DND-41 (cell line): ENCODE measurements around the gene RPL21.
"Not testable (repeated sequence)": the region's sequence is repeated elsewhere in the genome, so short reads cannot be mapped to it uniquely, and the experiment has no call there.

Experiments
- ATAC-seq: fragments of 200-7000 bp; cut with Tn5 transposase; 3 replicates; pipeline ENCODE4 v1.9.1; 2021; ENCODE audit warnings: low read depth; ENCODE audit not compliant: insufficient read depth
- DNase-seq: peaks from one replicate; pipeline ENCODE4 v3.0.0-alpha.2; 2020
- H2AFZ ChIP-seq: 2 replicates; pipeline ENCODE4 v1.6.0; 2012; ENCODE audit warnings: low read depth, low read length
- H3K27ac ChIP-seq: 2 replicates; pipeline ENCODE4 v1.5.1; 2012; ENCODE audit warnings: low read length, inconsistent platforms
- H3K27me3 ChIP-seq: fragments of 200-600 bp; sonication (generic); 2 replicates; pipeline ENCODE4 v1.6.0; 2012; ENCODE audit warnings: low read length, mild to moderate bottlenecking, inconsistent platforms; ENCODE audit not compliant: insufficient read depth, poor library complexity
- H3K36me3 ChIP-seq: 2 replicates; pipeline ENCODE4 v1.5.1; 2012; ENCODE audit warnings: low read length, inconsistent platforms; ENCODE audit not compliant: insufficient read depth
- H3K4me1 ChIP-seq: 2 replicates; pipeline ENCODE4 v1.5.1; 2012; ENCODE audit warnings: mild to moderate bottlenecking, low read length; ENCODE audit not compliant: insufficient read depth
- H3K4me2 ChIP-seq: 2 replicates; pipeline ENCODE4 v1.6.0; 2012; ENCODE audit warnings: mild to moderate bottlenecking, moderate library complexity, low read length, inconsistent platforms; ENCODE audit not compliant: insufficient read depth
- H3K4me3 ChIP-seq, 2 experiments: fragments of 200-600 bp in 1 of 2; shearing (Covaris generic) in 1 of 2; 2 replicates each; pipeline ENCODE4 v1.5.1; 2012 to 2016; ENCODE audit warnings: inconsistent platforms in 2 of 2, low read length in 2 of 2, mild to moderate bottlenecking in 2 of 2, low read depth in 1 of 2, moderate library complexity in 1 of 2
- H3K79me2 ChIP-seq: 2 replicates; pipeline ENCODE4 v1.6.0; 2012; ENCODE audit warnings: low read length, inconsistent platforms; ENCODE audit not compliant: insufficient read depth
- H3K9ac ChIP-seq: 2 replicates; pipeline ENCODE4 v1.6.0; 2012; ENCODE audit warnings: low read depth, mild to moderate bottlenecking, inconsistent platforms, low read length, moderate library complexity
- H3K9me3 ChIP-seq: 2 replicates; pipeline ENCODE4 v1.5.1; 2012; ENCODE audit warnings: low read length, moderate library complexity, mild to moderate bottlenecking, inconsistent platforms; ENCODE audit not compliant: insufficient read depth, severe bottlenecking
- H4K20me1 ChIP-seq: 2 replicates; pipeline ENCODE4 v1.6.0; 2012; ENCODE audit warnings: low read length; ENCODE audit not compliant: insufficient read depth
- CTCF ChIP-seq: IDR thresholded peaks from 2 replicates; pipeline ENCODE4 v1.5.1; 2012; ENCODE audit warnings: borderline replicate concordance, low read length, moderate library complexity, mild to moderate bottlenecking; ENCODE audit not compliant: poor library complexity, severe bottlenecking; ENCODE audit errors: extremely low read depth
- EZH2 ChIP-seq: IDR thresholded peaks from 3 replicates; pipeline ENCODE4 v1.6.1; 2012; ENCODE audit warnings: borderline replicate concordance, low read depth, mild to moderate bottlenecking, moderate library complexity, low read length, inconsistent platforms; ENCODE audit not compliant: severe bottlenecking

RPL21 gene

GRCh38 chr13:27203854-27204253 is 47.5 kb upstream of the RPL21 start:
- H3K4me3 ChIP-seq = no peak overlapping the region
- no peaks in the 10 kb centered on the region for H3K79me2 ChIP-seq
- ATAC-seq = no peak
- no peak overlapping the region for H3K4me2 ChIP-seq
- TF ChIP-seq EZH2 (no peak), CTCF (peak; percentile 17)
- H3K9me3 ChIP-seq = no peaks in the 10 kb centered on the region
- no peak overlapping the region for H2AFZ ChIP-seq
- H4K20me1 ChIP-seq = no peaks in the 10 kb centered on the region
- no peak overlapping the region for H3K9ac ChIP-seq
- H3K4me1 ChIP-seq = no peaks in the 10 kb centered on the region
- no peak overlapping the region for H3K27ac ChIP-seq
- DNase-seq = no peak
- H3K36me3 ChIP-seq = no peaks in the 10 kb centered on the region
- peaks cover 5% of the 10 kb centered on the region for H3K27me3 ChIP-seq

DNA sequence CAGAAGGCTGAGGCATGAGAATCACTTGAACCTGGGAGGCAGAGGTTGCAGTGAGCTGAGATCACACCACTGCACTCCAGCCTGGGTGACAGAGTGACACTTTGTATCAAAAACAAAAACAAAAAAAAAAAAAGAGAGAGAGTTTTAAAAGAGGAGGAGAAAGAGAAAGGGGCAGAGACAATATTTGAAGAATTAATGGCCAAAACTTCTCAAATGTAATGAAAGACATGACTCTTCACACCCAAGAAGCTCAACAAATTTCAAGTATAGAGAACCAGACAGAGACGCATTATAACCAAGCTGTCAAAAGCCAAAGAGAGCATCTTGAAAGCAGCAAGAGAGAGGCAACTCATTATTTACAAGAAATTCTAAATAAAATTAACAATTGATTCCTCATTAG is 42.8 kb upstream of the RPL21 start:
- TF ChIP-seq CTCF = no peak
- TF ChIP-seq EZH2 = no peak
- Histone ChIP-seq H3K4me2 (no peak overlapping the region), H3K27ac (no peak overlapping the region), H3K36me3 (no peaks in the 10 kb centered on the region), H3K4me1 (no peaks in the 10 kb centered on the region), H4K20me1 (no peaks in the 10 kb centered on the region), H3K27me3 (no peaks in the 10 kb centered on the region), H3K9me3 (no peaks in the 10 kb centered on the region), H2AFZ (no peak overlapping the region), H3K9ac (no peak overlapping the region), H3K79me2 (no peaks in the 10 kb centered on the region), H3K4me3 (no peak overlapping the region)
- no peak for ATAC-seq
- no peak for DNase-seq

DNA sequence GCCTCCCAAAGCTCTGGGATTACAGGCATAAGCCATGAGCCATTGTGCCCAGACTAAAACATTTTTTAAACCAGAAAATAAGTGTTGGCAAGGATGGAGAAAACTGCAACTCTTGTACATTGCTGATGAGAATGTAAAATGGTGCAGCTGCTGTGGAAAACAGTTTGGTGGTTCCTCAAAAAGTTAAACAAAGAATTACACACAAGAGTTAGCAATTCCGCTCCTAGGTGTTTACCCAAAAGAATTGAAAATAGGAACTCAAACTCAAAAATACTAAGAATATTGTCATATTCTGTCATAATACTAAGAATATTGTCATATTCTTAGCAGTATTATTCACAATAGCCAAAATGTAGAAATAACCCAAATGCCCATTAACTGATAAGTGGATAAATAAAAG is 40.1 kb upstream of the RPL21 start:
- Histone ChIP-seq H3K9ac (no peak overlapping the region), H2AFZ (no peak overlapping the region), H4K20me1 (no peaks in the 10 kb centered on the region), H3K27me3 (no peaks in the 10 kb centered on the region), H3K27ac (no peak overlapping the region), H3K4me2 (no peak overlapping the region), H3K4me3 (no peak overlapping the region), H3K9me3 (no peaks in the 10 kb centered on the region), H3K4me1 (no peaks in the 10 kb centered on the region), H3K36me3 (no peaks in the 10 kb centered on the region), H3K79me2 (no peaks in the 10 kb centered on the region)
- DNase-seq (no peak), ATAC-seq (no peak)
- TF ChIP-seq CTCF (no peak), EZH2 (no peak)

DNA sequence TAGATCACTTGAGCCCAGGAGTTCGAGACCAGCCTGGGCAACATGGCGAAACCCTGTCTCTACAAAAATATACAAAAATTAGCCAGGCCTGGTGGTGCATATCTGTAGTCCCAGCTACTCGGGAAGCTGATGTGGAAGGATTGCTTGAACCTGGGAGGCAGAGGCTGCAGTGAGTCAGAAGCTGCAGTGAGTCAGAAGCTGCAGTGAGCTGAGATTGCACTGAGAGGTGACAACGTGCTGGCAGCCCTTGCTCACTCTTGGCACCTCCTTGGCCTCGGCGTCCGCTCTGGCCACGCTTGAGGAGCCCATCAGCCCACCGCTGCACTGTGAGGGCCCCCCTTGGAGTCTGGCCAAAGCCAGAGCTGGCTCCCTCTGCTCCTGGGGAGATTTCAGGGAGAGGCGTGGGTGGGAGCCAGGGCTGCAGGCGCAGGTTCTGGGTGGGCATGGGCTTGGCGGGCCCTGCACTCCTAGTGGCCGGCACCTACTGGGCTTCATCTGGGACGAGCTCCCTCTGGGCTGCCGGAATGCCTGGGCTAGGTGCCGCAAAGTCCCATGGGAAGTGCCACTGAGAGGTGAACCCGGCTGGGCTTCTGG is 39.5 kb upstream of the RPL21 start:
- ATAC-seq (no peak), DNase-seq (no peak)
- no peak overlapping the region for H3K4me2 ChIP-seq
- no peaks in the 10 kb centered on the region for H3K4me1 ChIP-seq
- no peaks in the 10 kb centered on the region for H4K20me1 ChIP-seq
- H3K79me2 ChIP-seq = no peaks in the 10 kb centered on the region
- H3K27ac ChIP-seq = no peak overlapping the region
- H3K27me3 ChIP-seq = no peaks in the 10 kb centered on the region
- no peak overlapping the region for H3K4me3 ChIP-seq
- no peak overlapping the region for H3K9ac ChIP-seq
- TF ChIP-seq EZH2 = no peak
- no peak for TF ChIP-seq CTCF
- no peaks in the 10 kb centered on the region for H3K36me3 ChIP-seq
- no peak overlapping the region for H2AFZ ChIP-seq
- H3K9me3 ChIP-seq = no peaks in the 10 kb centered on the region

DNA sequence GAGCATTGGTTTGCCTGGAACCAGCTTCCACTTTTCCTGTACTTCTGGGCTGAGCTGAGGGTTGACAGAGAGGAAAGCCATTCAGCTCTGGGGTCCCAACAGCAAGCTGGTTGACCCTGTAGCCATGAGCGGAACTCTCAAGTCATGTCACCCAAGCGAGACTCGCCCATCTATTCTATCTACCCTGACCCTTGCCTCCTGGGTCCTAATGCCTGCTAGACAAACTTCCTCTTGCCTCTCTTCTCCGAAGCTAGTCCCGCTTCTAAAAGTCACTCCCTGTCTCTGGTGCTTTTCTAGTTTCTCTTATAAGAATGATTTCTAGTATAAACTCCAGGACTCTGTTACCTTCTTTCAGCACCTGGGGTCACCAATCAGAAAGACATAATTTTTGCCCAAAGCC is 38.0 kb upstream of the RPL21 start:
- not testable (repeated sequence) for H3K27ac ChIP-seq, H2AFZ ChIP-seq, H3K79me2 ChIP-seq, H3K4me2 ChIP-seq, H3K4me3 ChIP-seq, H3K9me3 ChIP-seq, DNase-seq, ATAC-seq, H3K9ac ChIP-seq, H3K4me1 ChIP-seq, H3K36me3 ChIP-seq, H3K27me3 ChIP-seq, H4K20me1 ChIP-seq

DNA sequence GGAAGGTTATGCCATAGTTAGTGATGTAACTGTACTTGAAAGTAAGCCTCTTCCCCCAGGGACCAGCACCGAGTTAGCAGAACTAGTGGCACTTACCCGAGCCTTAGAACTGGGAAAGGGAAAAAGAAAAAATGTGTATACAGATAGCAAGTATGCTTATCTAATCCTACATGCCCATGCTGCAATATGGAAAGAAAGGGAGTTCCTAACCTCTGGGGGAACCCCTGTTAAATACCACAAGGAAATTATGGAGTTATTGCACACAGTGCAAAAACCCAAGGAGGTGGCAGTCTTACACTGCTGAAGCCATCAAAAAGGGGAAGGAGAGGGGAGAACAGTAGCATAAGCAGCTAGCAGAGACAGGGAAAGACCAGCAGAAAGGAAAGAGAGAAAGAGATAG is 33.6 kb upstream of the RPL21 start:
- not testable (repeated sequence) for H4K20me1 ChIP-seq, H3K4me3 ChIP-seq, H3K4me2 ChIP-seq, ATAC-seq, H3K4me1 ChIP-seq, H3K9me3 ChIP-seq, H2AFZ ChIP-seq, H3K27me3 ChIP-seq, H3K27ac ChIP-seq, H3K79me2 ChIP-seq, DNase-seq, H3K36me3 ChIP-seq, H3K9ac ChIP-seq
